GM12878 (cell line): Measurements from ENCODE around the gene DEFB132. TPM values are rescaled to one million over a fixed set of nuclear protein-coding genes. Genes with fewer than 3 reads are reported as not detected.
A peak's percentile ranks its signal among the peaks of the same experiment; 100 is the strongest.

Experiments used
- BCL11A ChIP-seq: IDR thresholded peaks from 2 replicates; pipeline ENCODE4 v1.6.1; 2011; ENCODE audit warnings: low read depth, low read length
- CHD1 ChIP-seq: IDR thresholded peaks from 2 replicates; pipeline ENCODE4 v1.6.1; 2012; ENCODE audit warnings: low read depth, low read length, improper control_type of control experiment
- CHD2 ChIP-seq: IDR thresholded peaks from 2 replicates; pipeline ENCODE4 v1.6.1; 2011; ENCODE audit warnings: low read depth, low read length, improper control_type of control experiment, borderline replicate concordance
- ESRRA ChIP-seq: IDR thresholded peaks from 2 replicates; pipeline ENCODE4 v1.6.1; 2012; ENCODE audit warnings: mild to moderate bottlenecking, low read length, improper control_type of control experiment
- HDGF ChIP-seq: fragments of 450-650 bp; IDR thresholded peaks from 2 replicates; pipeline ENCODE4 v1.6.1; 2016; ENCODE audit warnings: antibody characterized with exemption
- JUND ChIP-seq: IDR thresholded peaks from 2 replicates; pipeline ENCODE4 v1.6.1; 2012; ENCODE audit warnings: low read depth, mild to moderate bottlenecking, low read length, improper control_type of control experiment, moderate library complexity
- KDM1A ChIP-seq: fragments of 200-600 bp; sonication (generic); IDR thresholded peaks from 2 replicates; pipeline ENCODE4 v1.6.1; 2016; ENCODE audit warnings: borderline replicate concordance
- NBN ChIP-seq: fragments of 450-650 bp; IDR thresholded peaks from 2 replicates; pipeline ENCODE4 v1.6.1; 2016
- NFYA ChIP-seq: IDR thresholded peaks from 2 replicates; pipeline ENCODE4 v1.6.1; 2011; ENCODE audit warnings: low read depth, mild to moderate bottlenecking, low read length, improper control_type of control experiment, borderline replicate concordance
- polyA plus RNA-seq, 11 experiments: library from polyadenylated mRNA; depleted of rRNA in 4 of 11; unstranded in 6 of 11; stranded (reverse) in 5 of 11; fragments of >200 nt; fragmentation: Nextera tagmentation in 4 of 11; fragmentation: Illumina TruSeq in 1 of 11; extraction: Ambion mirVana in 4 of 11; extraction: Trizol in 1 of 11; gene quantifications; 1 replicate in 1 of 11; 2 replicates in 10 of 11; pipeline versions ENCODE4 v1.2.1 to v1.2.3, GENCODE V29; 2011 to 2016; ENCODE audit warnings: inconsistent platforms in 2 of 11, missing spikeins in 2 of 11, low read depth in 1 of 11
- total RNA-seq, 4 experiments: library from RNA; depleted of rRNA in 3 of 4; stranded (reverse); fragments of >200 nt in 3 of 4; fragmentation: Illumina TruSeq in 1 of 4; extraction: Trizol in 1 of 4; gene quantifications; 2 replicates each; pipeline versions ENCODE4 v1.2.1 to v1.2.3, GENCODE V29; 2013 to 2021
- TF ChIP-seq, protein P1 (sequence below): IDR thresholded peaks from 2 replicates; pipeline ENCODE4 v1.6.1; 2012; ENCODE audit warnings: low read depth, low read length, improper control_type of control experiment
- TF ChIP-seq, protein P2 (sequence below): fragments of 450-650 bp; IDR thresholded peaks from 2 replicates; pipeline ENCODE4 v1.6.1; 2017; ENCODE audit warnings: mild to moderate bottlenecking, low read depth, inconsistent platforms; ENCODE audit not compliant: poor library complexity, severe bottlenecking

Gene DEFB132
- total and polyA plus RNA-seq, 10 of the 15 experiments (the other 5 are each of a cell fraction or from before 2014, with no cell fraction given): not detected

DNA sequence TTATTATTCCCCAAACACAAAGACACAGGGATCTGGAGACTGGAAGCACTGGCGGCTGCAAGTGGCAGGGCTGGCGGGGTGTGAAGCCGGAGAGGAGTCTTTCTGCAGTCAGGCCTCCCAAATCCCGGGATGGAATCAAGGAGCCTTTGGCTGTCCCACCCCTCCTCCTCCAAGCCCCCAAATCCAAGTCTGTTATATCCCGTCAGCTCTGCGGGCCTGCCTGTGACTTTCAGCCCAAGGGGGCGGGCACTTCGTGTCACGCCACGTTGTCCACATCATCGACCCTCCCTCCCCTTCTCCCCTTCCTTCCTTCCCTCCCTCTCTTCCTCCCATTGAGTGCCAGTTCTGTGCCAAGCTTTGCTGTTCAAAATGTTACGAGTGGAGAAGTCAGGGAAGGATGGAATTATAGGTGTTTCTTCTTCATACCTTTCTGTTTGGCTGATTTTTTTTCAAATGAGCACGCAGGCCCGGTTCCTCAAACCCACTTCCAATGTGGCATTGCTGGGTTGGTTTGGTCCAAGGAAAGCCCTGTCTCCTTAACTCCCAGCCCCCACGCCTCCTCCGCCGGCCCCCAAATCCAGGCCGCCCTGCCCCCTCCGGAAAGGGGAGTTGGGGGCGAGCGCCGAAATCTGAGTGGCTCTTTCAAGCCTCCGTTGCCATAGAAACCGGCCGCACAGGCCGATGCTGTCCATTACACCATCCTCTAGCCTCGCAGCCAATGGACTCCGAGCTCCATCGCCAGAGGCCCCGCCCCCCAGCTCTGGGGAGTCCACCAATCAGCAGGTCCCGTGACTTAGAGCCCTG is 52.5 kb downstream of the DEFB132 start (continued):
- TF ChIP-seq, protein P1, sequence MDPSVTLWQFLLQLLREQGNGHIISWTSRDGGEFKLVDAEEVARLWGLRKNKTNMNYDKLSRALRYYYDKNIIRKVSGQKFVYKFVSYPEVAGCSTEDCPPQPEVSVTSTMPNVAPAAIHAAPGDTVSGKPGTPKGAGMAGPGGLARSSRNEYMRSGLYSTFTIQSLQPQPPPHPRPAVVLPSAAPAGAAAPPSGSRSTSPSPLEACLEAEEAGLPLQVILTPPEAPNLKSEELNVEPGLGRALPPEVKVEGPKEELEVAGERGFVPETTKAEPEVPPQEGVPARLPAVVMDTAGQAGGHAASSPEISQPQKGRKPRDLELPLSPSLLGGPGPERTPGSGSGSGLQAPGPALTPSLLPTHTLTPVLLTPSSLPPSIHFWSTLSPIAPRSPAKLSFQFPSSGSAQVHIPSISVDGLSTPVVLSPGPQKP: no peak
- TF ChIP-seq NBN (no peak), JUND (no peak), BCL11A (no peak), CHD1 (no peak), KDM1A (no peak), ESRRA (no peak), CHD2 (0 out of 2 replicates have a peak, but pooled peaks have one; percentile 28), NFYA (no peak), HDGF (no peak)
- TF ChIP-seq, protein P2, sequence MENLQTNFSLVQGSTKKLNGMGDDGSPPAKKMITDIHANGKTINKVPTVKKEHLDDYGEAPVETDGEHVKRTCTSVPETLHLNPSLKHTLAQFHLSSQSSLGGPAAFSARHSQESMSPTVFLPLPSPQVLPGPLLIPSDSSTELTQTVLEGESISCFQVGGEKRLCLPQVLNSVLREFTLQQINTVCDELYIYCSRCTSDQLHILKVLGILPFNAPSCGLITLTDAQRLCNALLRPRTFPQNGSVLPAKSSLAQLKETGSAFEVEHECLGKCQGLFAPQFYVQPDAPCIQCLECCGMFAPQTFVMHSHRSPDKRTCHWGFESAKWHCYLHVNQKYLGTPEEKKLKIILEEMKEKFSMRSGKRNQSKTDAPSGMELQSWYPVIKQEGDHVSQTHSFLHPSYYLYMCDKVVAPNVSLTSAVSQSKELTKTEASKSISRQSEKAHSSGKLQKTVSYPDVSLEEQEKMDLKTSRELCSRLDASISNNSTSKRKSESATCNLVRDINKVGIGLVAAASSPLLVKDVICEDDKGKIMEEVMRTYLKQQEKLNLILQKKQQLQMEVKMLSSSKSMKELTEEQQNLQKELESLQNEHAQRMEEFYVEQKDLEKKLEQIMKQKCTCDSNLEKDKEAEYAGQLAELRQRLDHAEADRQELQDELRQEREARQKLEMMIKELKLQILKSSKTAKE: no peak
